Fibroblast of villous mesenchyme (primary cell): ENCODE measurements around the gene CCDC89. TPM values are rescaled to one million over a fixed set of nuclear protein-coding genes. Genes with fewer than 3 reads are reported as not detected.

Experiments used
- DNase-seq: peaks from one replicate; pipeline ENCODE4 v3.0.0-alpha.2; 2010; ENCODE audit warnings: low read depth
- H3K4me3 ChIP-seq: 2 replicates; pipeline ENCODE4 v1.5.1; 2011; ENCODE audit warnings: low read depth, mild to moderate bottlenecking, low read length
- total RNA-seq: library from RNA; depleted of rRNA; stranded (reverse); fragments of >200 nt; gene quantifications from 2 replicates; pipeline ENCODE4 v1.2.3, GENCODE V29; 2012
- TF ChIP-seq, protein P1 (sequence below): IDR thresholded peaks from 2 replicates; pipeline ENCODE4 v1.5.1; 2012; ENCODE audit warnings: low read depth, mild to moderate bottlenecking, low read length; ENCODE audit not compliant: insufficient read depth

The CCDC89 gene
- total RNA-seq, 1 donor, result 2.6 TPM

- DNase-seq, result no peak
- TF ChIP-seq, protein P1, sequence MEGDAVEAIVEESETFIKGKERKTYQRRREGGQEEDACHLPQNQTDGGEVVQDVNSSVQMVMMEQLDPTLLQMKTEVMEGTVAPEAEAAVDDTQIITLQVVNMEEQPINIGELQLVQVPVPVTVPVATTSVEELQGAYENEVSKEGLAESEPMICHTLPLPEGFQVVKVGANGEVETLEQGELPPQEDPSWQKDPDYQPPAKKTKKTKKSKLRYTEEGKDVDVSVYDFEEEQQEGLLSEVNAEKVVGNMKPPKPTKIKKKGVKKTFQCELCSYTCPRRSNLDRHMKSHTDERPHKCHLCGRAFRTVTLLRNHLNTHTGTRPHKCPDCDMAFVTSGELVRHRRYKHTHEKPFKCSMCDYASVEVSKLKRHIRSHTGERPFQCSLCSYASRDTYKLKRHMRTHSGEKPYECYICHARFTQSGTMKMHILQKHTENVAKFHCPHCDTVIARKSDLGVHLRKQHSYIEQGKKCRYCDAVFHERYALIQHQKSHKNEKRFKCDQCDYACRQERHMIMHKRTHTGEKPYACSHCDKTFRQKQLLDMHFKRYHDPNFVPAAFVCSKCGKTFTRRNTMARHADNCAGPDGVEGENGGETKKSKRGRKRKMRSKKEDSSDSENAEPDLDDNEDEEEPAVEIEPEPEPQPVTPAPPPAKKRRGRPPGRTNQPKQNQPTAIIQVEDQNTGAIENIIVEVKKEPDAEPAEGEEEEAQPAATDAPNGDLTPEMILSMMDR, result no peak
- no peak overlapping the region for H3K4me3 ChIP-seq
Measured at GRCh38 chr11:85721191-85721590, 35.2 kb upstream of the CCDC89 start.

GRCh38 chr11:85718991-85719807 is 33.2 kb upstream of the CCDC89 start:
- peak overlapping the region; percentile 24 for H3K4me3 ChIP-seq
- DNase-seq, result peak; percentile 89
- TF ChIP-seq, protein P1, result no peak

GRCh38 chr11:85718126-85718943 is 32.3 kb upstream of the CCDC89 start:
- DNase-seq, result no peak
- TF ChIP-seq, protein P1, result no peak

GRCh38 chr11:85717429-85717828 is 31.4 kb upstream of the CCDC89 start:
- TF ChIP-seq, protein P1, result no peak
- no peak for DNase-seq
- H3K4me3 ChIP-seq, result no peak overlapping the region

More at GRCh38 chr11:85718126-85718943, 32.3 kb upstream of the CCDC89 start:
- peak overlapping the region; percentile 24 for H3K4me3 ChIP-seq

DNA sequence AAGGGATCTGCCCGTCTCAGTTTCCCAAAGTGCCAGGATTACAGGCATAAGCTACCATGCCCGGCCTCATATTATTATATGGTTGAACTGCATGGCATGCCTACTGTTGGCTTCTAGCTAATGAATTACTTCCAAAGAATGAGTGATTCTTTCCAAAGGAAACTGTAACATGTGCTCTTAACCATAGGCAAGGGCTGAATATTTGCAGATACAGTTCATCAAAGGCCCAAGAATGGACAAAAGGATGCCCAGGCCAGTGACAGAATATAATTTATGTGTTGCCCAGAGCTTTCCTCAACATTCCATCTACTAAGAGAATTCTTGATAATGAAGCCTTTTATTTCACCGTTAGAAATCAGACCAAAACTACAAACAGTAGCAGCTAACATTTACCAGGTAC is 27.0 kb upstream of the CCDC89 start:
- H3K4me3 ChIP-seq, result no peak overlapping the region
- DNase-seq, result no peak
- TF ChIP-seq, protein P1, result no peak

- peak; percentile 50 for DNase-seq
- TF ChIP-seq, protein P1, result no peak
- no peak overlapping the region for H3K4me3 ChIP-seq
Measured at GRCh38 chr11:85710917-85711316, 24.9 kb upstream of the CCDC89 start.
